ENCODE measurements around the gene FAM199X.

DNA sequence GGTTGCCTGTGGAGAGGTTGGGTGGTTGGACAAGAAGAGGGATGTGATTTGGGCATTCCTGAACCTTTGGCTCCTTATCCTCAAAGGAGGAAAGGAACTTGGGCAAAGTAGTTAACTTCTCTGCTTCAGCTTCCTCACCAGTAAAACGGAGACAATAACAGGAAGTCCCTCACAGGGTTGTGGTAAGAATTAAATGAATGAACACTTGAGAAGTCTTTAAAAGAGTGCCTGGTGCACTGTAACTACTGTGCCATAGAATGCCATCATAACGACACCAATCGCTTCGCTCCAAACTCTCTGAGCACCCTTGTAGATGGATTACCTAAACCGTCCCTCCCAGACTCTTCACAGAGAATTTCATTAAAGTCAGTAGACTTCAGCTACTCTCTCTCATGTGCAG, 43.4 kb upstream of the FAM199X start:
- TF ChIP-seq, protein P1, sequence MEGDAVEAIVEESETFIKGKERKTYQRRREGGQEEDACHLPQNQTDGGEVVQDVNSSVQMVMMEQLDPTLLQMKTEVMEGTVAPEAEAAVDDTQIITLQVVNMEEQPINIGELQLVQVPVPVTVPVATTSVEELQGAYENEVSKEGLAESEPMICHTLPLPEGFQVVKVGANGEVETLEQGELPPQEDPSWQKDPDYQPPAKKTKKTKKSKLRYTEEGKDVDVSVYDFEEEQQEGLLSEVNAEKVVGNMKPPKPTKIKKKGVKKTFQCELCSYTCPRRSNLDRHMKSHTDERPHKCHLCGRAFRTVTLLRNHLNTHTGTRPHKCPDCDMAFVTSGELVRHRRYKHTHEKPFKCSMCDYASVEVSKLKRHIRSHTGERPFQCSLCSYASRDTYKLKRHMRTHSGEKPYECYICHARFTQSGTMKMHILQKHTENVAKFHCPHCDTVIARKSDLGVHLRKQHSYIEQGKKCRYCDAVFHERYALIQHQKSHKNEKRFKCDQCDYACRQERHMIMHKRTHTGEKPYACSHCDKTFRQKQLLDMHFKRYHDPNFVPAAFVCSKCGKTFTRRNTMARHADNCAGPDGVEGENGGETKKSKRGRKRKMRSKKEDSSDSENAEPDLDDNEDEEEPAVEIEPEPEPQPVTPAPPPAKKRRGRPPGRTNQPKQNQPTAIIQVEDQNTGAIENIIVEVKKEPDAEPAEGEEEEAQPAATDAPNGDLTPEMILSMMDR (IDR thresholded peaks at IDR 0.05): no peak
- no peak for TF ChIP-seq POLR2AphosphoS5 (IDR thresholded peaks at IDR 0.05)

Measured in gastroesophageal sphincter (tissue), 3 donors.